Measurements from ENCODE around the gene FAM131A.
A peak's percentile ranks its signal among the peaks of the same experiment; 100 is the strongest.

Gene FAM131A

DNA sequence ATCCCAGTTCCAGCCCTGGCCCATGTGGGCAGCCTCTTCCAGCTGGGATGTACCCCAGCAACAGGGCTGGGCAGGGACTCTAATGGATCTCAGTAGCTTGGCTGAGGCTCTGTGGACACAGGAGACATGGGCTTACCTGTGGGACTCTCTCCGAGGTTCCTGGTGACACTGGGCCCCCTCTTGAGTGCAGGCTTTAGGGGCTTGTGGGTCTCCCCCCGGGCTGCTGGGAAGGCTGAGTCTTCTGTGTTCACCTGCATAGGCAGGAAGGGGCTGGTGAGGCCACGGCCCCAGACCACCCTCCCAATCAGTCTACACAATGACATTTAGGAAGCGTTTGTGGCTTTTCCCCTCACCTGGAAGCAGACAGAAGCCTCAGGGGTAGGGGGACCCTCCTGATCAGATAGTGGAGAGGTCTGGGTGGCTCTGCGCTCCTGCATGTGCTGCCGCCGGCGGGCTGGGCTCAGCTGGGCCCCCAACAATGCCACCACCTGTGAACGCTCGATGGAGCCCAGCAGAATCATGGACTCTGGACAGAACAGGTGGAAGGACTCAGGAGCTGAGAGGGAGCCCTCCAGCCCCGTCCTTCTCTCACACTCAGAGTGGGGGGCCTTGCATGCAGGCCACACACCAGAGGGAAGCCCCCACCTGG, 15.6 kb downstream of the FAM131A start:
- Histone ChIP-seq H3K4me3 (ENCODE audit: low read depth in 1 of 2, low read length in 2 of 2) (no peak overlapping the region), H3K36me3 (ENCODE audit: control insufficient read depth in 1 of 2, insufficient read depth in 2 of 2, low read length in 2 of 2) (peaks cover 3 to 18% of the 10 kb centered on the region in 2 donors), H3K4me1 (ENCODE audit: control insufficient read depth in 1 of 2, insufficient read depth in 2 of 2, low read length in 2 of 2) (peaks cover 0 to 8% of the 10 kb centered on the region in 2 donors), H3K27ac (ENCODE audit: low read length) (no peak overlapping the region), H3K9me3 (ENCODE audit: control insufficient read depth in 1 of 2, low read length in 2 of 2) (no peaks in the 10 kb centered on the region), H3K27me3 (ENCODE audit: low read depth, low read length) (no peaks in the 10 kb centered on the region)

DNA sequence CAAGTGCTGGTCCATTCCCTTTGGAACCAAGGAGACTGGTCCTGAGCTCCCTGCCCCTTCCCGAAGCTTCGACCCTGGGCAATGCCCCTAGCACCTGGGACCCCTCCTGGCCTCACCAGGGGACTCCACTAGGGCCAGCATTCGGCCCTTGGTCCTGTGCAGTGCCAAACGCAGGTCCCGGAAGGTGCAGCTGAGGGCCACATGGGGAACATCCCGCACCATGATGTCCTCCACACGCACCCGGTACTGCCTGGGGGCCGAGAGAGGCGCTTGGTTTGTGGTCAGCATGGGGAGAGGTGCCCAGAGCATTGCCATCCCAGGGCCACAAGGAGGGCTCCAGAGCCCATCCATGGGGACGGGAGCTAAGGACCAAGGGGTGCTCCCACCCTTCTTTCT, 16.1 kb downstream of the FAM131A start:
- Histone ChIP-seq H3K27ac (ENCODE audit: low read length) (no peak overlapping the region), H3K9me3 (ENCODE audit: control insufficient read depth in 1 of 2, low read length in 2 of 2) (no peaks in the 10 kb centered on the region), H3K4me1 (ENCODE audit: control insufficient read depth in 1 of 2, insufficient read depth in 2 of 2, low read length in 2 of 2) (peaks cover 0 to 8% of the 10 kb centered on the region in 2 donors), H3K27me3 (ENCODE audit: low read depth, low read length) (no peaks in the 10 kb centered on the region), H3K36me3 (ENCODE audit: control insufficient read depth in 1 of 2, insufficient read depth in 2 of 2, low read length in 2 of 2) (peaks cover 3 to 19% of the 10 kb centered on the region in 2 donors), H3K4me3 (ENCODE audit: low read depth in 1 of 2, low read length in 2 of 2) (no peak overlapping the region)

DNA sequence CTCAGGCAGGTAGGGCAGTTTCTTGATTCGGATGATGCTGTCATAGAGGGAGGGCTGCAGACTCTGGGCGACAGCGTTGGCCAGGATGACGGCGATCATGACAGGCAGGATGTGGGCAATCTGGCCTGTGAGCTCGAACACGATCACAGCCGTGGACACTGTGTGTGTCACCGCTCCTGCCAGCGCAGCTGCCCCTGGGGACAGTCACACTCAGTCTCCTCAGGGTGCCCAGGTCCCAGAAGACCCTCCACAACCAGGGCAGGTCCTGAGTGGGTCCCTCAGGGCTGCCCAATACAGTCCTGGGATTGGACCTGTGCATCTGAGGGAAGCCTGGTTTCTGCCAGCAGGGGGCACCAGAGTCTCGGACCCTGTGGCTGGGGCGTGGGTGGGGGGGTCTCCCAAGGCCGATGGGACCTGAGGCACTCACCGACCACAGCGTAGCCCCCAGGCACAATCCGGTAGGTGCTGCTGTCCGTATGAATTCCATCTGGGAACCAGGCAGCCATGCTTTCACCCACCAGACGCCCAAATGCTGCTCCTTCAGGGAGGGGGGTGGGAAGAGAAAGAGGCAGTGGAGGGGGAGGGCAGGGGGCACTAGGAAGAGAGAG, 16.8 kb downstream of the FAM131A start:
- Histone ChIP-seq H3K4me1 (ENCODE audit: control insufficient read depth in 1 of 2, insufficient read depth in 2 of 2, low read length in 2 of 2) (peaks cover 0 to 8% of the 10 kb centered on the region in 2 donors), H3K9me3 (ENCODE audit: control insufficient read depth in 1 of 2, low read length in 2 of 2) (no peaks in the 10 kb centered on the region), H3K4me3 (ENCODE audit: low read depth in 1 of 2, low read length in 2 of 2) (no peak overlapping the region), H3K27me3 (ENCODE audit: low read depth, low read length) (no peaks in the 10 kb centered on the region), H3K36me3 (ENCODE audit: control insufficient read depth in 1 of 2, insufficient read depth in 2 of 2, low read length in 2 of 2) (peaks cover 3 to 19% of the 10 kb centered on the region in 2 donors), H3K27ac (ENCODE audit: low read length) (no peak overlapping the region)

DNA sequence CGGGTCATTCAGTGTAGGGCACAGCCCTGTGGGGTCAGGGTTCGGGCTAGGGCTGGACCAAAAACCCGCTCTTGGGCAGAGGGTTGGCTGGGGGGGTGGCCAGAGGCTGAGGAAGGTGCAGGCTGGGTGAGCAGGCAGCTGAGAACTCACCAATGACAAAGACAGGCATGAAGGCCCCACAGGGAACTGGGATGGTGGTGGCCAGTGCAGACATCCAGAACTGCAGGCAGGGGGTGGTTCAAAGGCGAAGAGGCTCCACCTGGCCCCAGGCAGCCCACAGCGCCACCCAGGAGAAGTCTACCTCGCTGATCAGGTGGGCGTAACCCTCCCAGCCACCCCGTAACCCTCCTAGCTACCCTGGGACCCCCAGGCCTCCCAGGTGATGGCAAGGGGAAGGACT, 17.4 kb downstream of the FAM131A start:
- Histone ChIP-seq H3K27ac (ENCODE audit: low read length) (no peak overlapping the region), H3K4me3 (ENCODE audit: low read depth in 1 of 2, low read length in 2 of 2) (no peak overlapping the region), H3K4me1 (ENCODE audit: control insufficient read depth in 1 of 2, insufficient read depth in 2 of 2, low read length in 2 of 2) (peaks cover 0 to 8% of the 10 kb centered on the region in 2 donors), H3K9me3 (ENCODE audit: control insufficient read depth in 1 of 2, low read length in 2 of 2) (no peaks in the 10 kb centered on the region), H3K36me3 (ENCODE audit: control insufficient read depth in 1 of 2, insufficient read depth in 2 of 2, low read length in 2 of 2) (peaks cover 3 to 19% of the 10 kb centered on the region in 2 donors), H3K27me3 (ENCODE audit: low read depth, low read length) (no peaks in the 10 kb centered on the region)

DNA sequence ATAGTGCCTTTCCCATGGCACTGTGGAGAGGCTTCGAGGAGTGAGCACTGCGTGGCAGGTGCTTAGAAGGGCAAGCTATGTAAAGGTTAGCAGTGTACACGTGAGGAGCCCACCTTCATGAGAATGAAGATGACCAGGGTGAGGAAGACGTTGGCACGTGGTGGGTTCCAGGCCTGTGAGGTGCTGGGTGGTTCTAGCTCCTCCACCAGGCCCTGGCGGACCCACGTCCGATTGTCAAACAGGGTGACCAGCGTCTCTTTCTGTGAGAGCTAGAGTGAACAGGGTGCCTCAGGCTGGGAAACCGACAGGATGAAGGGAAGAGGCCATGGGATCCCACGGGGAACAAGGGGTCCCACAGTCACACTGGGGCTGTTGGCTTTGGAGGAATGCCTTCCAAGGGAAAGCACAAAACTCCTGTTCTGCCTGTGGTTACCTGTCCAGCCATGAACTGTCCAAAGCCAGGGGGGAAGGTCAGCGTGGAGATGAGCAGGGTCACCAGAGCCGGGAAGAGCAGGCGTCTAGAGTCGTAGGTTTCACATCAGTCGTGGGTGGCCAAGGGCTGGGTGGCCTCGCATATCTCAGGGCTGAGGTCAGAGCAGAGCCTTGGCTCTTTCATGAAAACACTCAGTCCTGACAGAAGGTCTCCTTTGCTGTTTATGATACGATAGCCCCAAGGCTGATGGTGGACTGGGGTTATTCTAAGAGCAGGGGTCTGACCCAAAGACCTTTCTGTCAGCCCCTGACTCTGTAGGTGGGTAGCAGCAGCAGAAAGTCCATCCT, 18.1 kb downstream of the FAM131A start:
- Histone ChIP-seq H3K27ac (ENCODE audit: low read length) (no peak overlapping the region), H3K27me3 (ENCODE audit: low read depth, low read length) (no peaks in the 10 kb centered on the region), H3K4me3 (ENCODE audit: low read depth in 1 of 2, low read length in 2 of 2) (no peak overlapping the region), H3K36me3 (ENCODE audit: control insufficient read depth in 1 of 2, insufficient read depth in 2 of 2, low read length in 2 of 2) (peaks cover 3 to 19% of the 10 kb centered on the region in 2 donors), H3K9me3 (ENCODE audit: control insufficient read depth in 1 of 2, low read length in 2 of 2) (no peaks in the 10 kb centered on the region), H3K4me1 (ENCODE audit: control insufficient read depth in 1 of 2, insufficient read depth in 2 of 2, low read length in 2 of 2) (peaks cover 0 to 11% of the 10 kb centered on the region in 2 donors)

DNA sequence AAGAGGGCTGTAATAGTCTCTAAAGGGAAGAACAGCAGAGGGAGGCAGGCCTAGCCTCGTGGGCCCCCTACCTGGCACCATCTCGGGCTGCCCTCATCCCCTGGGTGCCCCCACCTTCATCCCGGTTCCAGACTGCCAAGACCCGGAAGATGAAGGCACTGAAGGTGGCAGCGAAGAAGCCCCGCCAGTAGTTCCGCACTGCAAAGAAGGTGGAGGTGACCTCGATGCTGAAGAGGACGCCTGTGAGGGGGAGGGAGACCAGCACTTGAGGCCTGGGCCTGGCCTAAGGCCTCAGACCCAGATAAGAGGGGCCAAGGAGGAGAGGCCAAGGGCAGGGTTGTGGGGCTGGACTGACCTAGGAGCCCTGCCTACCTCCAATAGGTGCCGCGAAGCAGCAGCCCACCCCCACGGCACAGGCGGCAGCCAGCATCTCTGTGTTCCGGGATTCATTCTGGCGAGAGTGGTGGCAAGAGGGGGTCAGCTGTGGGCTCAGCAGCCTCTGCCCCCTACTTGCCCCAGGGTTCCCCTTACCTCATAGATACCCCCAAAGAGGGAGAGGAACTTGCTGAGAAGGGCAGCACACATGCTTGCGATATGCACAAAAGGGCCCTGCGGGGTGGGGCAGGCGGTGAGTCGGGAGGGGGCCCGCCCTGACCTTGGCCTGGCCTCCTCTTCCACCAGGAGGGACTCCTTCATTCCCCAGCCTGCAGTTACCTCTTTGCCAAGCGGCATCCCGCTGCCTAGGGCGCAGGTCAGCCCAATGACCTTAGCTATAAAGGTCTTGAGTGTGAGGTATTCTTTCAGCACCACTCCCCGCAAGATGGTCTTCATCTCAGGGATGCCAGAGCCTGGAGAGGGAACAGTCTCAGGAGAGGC, 20.1 kb downstream of the FAM131A start:
- H3K4me1 ChIP-seq (ENCODE audit: control insufficient read depth in 1 of 2, insufficient read depth in 2 of 2, low read length in 2 of 2), result peaks cover 6 to 11% of the 10 kb centered on the region in 2 donors
- no peak overlapping the region for H3K27ac ChIP-seq (ENCODE audit: low read length)
- no peaks in the 10 kb centered on the region for H3K27me3 ChIP-seq (ENCODE audit: low read depth, low read length)
- H3K9me3 ChIP-seq (ENCODE audit: control insufficient read depth in 1 of 2, low read length in 2 of 2), result no peaks in the 10 kb centered on the region
- H3K36me3 ChIP-seq (ENCODE audit: control insufficient read depth in 1 of 2, insufficient read depth in 2 of 2, low read length in 2 of 2), result peaks cover 3 to 19% of the 10 kb centered on the region in 2 donors
- no peak overlapping the region for H3K4me3 ChIP-seq (ENCODE audit: low read depth in 1 of 2, low read length in 2 of 2)

DNA sequence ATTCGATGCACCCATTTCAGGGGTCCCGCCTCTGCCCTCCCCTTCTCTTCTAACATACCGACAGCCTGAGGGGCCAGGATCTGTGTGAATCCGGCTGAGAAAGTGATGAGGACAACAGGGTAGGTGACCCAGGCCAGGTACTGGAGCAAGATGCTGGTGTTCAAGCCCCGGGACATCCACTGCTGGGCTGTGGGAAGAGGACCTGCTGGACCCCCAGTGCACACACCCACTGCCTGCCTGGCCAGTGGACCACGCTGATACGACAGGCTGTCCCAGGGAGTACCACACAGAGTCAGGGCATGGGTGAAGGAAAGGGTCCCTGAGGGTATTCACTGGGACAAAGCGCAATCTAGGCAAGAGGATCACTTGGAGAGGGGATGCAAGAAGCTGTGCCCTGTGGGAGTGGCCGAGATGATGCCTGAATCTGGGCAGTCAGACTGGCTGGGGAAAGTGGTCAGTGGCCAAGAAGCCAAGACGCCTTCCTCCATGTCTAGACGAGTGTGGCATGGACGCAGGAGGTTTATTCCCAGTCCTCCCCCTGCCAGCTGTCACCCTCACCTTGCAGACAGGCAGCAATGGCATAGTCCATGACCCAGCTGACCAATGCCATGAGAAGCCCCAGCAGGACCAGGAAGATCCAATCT, 20.8 kb downstream of the FAM131A start:
- Histone ChIP-seq H3K36me3 (ENCODE audit: control insufficient read depth in 1 of 2, insufficient read depth in 2 of 2, low read length in 2 of 2) (peaks cover 3 to 22% of the 10 kb centered on the region in 2 donors), H3K27ac (ENCODE audit: low read length) (no peak overlapping the region), H3K4me1 (ENCODE audit: control insufficient read depth in 1 of 2, insufficient read depth in 2 of 2, low read length in 2 of 2) (peaks cover 6 to 11% of the 10 kb centered on the region in 2 donors), H3K4me3 (ENCODE audit: low read depth in 1 of 2, low read length in 2 of 2) (no peak overlapping the region), H3K9me3 (ENCODE audit: control insufficient read depth in 1 of 2, low read length in 2 of 2) (no peaks in the 10 kb centered on the region), H3K27me3 (ENCODE audit: low read depth, low read length) (no peaks in the 10 kb centered on the region)

DNA sequence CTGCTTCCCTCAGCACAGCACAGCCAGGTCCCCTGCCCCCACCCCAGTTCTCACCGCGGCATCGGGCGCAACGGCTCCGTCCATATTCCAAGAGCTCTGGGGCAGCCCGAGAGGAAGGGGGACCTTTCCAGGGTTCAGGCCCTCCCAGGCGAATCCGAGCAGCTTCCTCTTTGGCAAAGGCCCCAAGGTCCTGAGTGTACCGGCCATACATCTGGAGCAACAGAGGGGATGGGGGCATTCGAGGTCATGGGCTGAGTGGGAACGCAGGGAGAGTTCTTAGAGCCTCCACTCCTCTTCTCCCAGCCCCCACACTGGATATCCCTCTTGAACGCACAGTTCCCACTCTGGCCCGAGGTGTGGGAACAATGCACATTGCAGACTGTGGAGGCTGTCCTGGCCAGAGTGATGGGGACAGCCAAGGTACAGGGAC, 21.5 kb downstream of the FAM131A start:
- no peak overlapping the region for H3K4me3 ChIP-seq (ENCODE audit: low read depth in 1 of 2, low read length in 2 of 2)
- no peaks in the 10 kb centered on the region for H3K27me3 ChIP-seq (ENCODE audit: low read depth, low read length)
- H3K27ac ChIP-seq (ENCODE audit: low read length), result no peak overlapping the region
- H3K36me3 ChIP-seq (ENCODE audit: control insufficient read depth in 1 of 2, insufficient read depth in 2 of 2, low read length in 2 of 2), result peaks cover 3 to 22% of the 10 kb centered on the region in 2 donors
- H3K4me1 ChIP-seq (ENCODE audit: control insufficient read depth in 1 of 2, insufficient read depth in 2 of 2, low read length in 2 of 2), result peaks cover 6 to 15% of the 10 kb centered on the region in 2 donors
- no peaks in the 10 kb centered on the region for H3K9me3 ChIP-seq (ENCODE audit: control insufficient read depth in 1 of 2, low read length in 2 of 2)

DNA sequence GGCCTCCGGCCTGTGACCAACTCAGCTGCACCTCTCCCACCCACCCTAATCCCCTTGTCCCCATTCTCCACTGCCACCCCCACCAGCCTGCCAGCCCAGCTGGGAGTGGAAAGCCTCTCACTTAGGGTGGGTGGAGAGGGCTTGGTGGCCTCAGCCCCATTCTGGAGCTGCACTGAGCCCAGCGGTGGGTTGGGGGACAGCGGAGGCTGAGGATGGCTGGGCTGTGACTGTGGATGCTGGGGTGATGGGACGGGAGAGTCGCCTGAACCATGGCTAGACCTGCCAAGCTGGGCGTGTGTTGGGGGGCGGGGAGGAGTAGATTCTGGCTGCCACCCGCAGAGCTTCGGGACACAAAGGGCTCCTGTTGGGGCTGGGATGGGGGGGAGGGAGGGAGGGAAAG, 22.2 kb downstream of the FAM131A start:
- Histone ChIP-seq H3K9me3 (ENCODE audit: control insufficient read depth in 1 of 2, low read length in 2 of 2) (no peaks in the 10 kb centered on the region), H3K4me3 (ENCODE audit: low read depth in 1 of 2, low read length in 2 of 2) (no peak overlapping the region), H3K4me1 (ENCODE audit: control insufficient read depth in 1 of 2, insufficient read depth in 2 of 2, low read length in 2 of 2) (peaks cover 6 to 21% of the 10 kb centered on the region in 2 donors), H3K27ac (ENCODE audit: low read length) (no peak overlapping the region), H3K36me3 (ENCODE audit: control insufficient read depth in 1 of 2, insufficient read depth in 2 of 2, low read length in 2 of 2) (peaks cover 4 to 22% of the 10 kb centered on the region in 2 donors), H3K27me3 (ENCODE audit: low read depth, low read length) (no peaks in the 10 kb centered on the region)

DNA sequence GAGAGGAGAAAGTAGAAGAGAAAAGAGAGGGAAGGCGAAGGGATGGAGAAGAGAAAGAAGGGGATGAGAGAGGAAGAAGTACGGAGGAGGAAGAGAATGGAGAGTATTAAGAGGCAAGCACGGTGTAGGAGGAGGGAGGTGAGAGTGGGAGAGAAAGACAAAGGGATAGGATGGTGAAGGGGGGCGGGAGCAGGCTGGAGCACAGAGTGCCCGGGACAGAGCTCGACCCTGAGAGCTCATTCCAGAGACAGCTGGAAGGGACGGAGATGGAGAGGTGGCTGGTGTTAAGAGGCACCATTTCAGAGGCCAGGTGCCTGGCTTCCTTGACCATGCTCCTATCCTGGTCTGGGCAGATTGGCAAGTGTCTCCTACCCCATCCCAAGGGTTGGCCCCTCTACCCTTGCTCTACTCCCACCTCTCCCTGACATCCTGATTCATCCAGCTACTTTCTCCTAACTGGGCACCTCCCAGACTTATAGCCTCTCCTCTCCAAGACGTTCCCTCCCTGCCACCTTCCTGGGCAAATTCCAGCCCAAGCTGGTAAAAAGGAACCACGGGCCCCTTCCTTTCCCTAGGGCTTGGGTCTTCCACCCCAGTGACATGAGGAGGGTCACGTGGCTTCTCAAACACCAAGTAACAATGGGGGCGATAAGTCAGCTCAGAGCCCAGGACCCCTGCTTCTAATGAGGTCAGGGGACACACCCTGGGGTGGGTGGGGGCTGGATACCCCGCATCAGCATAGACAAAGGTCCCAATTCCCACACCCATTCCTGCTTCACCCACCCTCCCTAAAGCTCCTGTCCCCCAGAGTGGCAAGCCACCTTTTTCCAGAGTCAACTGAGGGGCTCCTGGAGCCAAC, 22.9 kb downstream of the FAM131A start:
- Histone ChIP-seq H3K4me3 (ENCODE audit: low read depth in 1 of 2, low read length in 2 of 2) (peak overlapping the region; percentile 69 to 79), H3K4me1 (ENCODE audit: control insufficient read depth in 1 of 2, insufficient read depth in 2 of 2, low read length in 2 of 2) (peaks cover 6 to 23% of the 10 kb centered on the region in 2 donors), H3K27ac (ENCODE audit: low read length) (no peak overlapping the region), H3K9me3 (ENCODE audit: control insufficient read depth in 1 of 2, low read length in 2 of 2) (no peaks in the 10 kb centered on the region), H3K36me3 (ENCODE audit: control insufficient read depth in 1 of 2, insufficient read depth in 2 of 2, low read length in 2 of 2) (peaks cover 7 to 18% of the 10 kb centered on the region in 2 donors), H3K27me3 (ENCODE audit: low read depth, low read length) (no peaks in the 10 kb centered on the region)

Data from muscle layer of duodenum (tissue), 2 donors.